Measurements from ENCODE around the gene CLIC5.

Gene CLIC5

GRCh38 chr6:45882671-45883070, 133.0 kb downstream of the CLIC5 start:
- DNase-seq = no peak

GRCh38 chr6:45881705-45882467, 133.8 kb downstream of the CLIC5 start:
- DNase-seq = no peak

- DNase-seq = no peak
These were observed 135.0 kb downstream of the CLIC5 start for GRCh38 chr6:45880676-45881075.

- no peak for DNase-seq
These were observed 135.5 kb downstream of the CLIC5 start for GRCh38 chr6:45880159-45880558.

- DNase-seq = no peak
These were observed 137.6 kb downstream of the CLIC5 start for GRCh38 chr6:45877970-45878590.

GRCh38 chr6:45872827-45873365, 142.8 kb downstream of the CLIC5 start:
- no peak for DNase-seq

GRCh38 chr6:45870531-45870930, 145.1 kb downstream of the CLIC5 start:
- no peak for DNase-seq

- DNase-seq = no peak
These were observed 151.0 kb downstream of the CLIC5 start for GRCh38 chr6:45864651-45865050.

- no peak for DNase-seq
These were observed 157.0 kb downstream of the CLIC5 start for GRCh38 chr6:45858691-45859090.

- DNase-seq = no peak
These were observed 157.8 kb downstream of the CLIC5 start for GRCh38 chr6:45857827-45858226.

GRCh38 chr6:45855642-45856394, 159.8 kb downstream of the CLIC5 start:
- no peak for DNase-seq

- DNase-seq = no peak
These were observed 161.4 kb downstream of the CLIC5 start for GRCh38 chr6:45854149-45854742.

- no peak for DNase-seq
These were observed 164.6 kb downstream of the CLIC5 start for GRCh38 chr6:45851034-45851400.

- DNase-seq = no peak
These were observed 165.2 kb downstream of the CLIC5 start for GRCh38 chr6:45850378-45851033.

- no peak for DNase-seq
These were observed 170.1 kb downstream of the CLIC5 start for GRCh38 chr6:45845567-45845966.

- DNase-seq = no peak
These were observed 170.7 kb downstream of the CLIC5 start for GRCh38 chr6:45844986-45845385.

GRCh38 chr6:45843848-45844521, 171.7 kb downstream of the CLIC5 start:
- peak; percentile 13 for DNase-seq

GRCh38 chr6:45841062-45841461, 174.6 kb downstream of the CLIC5 start:
- DNase-seq = no peak

GRCh38 chr6:45838996-45839395, 176.7 kb downstream of the CLIC5 start:
- no peak for DNase-seq

GRCh38 chr6:45838451-45838850, 177.2 kb downstream of the CLIC5 start:
- DNase-seq = no peak

- peak; percentile 42 for DNase-seq
These were observed 178.0 kb downstream of the CLIC5 start for GRCh38 chr6:45837541-45838200.

- no peak for DNase-seq
These were observed 178.7 kb downstream of the CLIC5 start for GRCh38 chr6:45836984-45837383.

Measured in activated CD4-positive, alpha-beta T cell treated with anti-CD3 and anti-CD28 coated beads, Interleukin-10, Interleukin-2, amounts not matched to agents 100 ng/mL and 50 ng/mL, durations not matched to agents 16 hours and 8 hours (primary cell).